DND-41 (cell line): ENCODE measurements around the gene FCAMR.

Experiments used
- CTCF ChIP-seq: IDR thresholded peaks from 2 replicates; pipeline ENCODE4 v1.5.1; 2012; ENCODE audit warnings: borderline replicate concordance, low read length, moderate library complexity, mild to moderate bottlenecking; ENCODE audit not compliant: poor library complexity, severe bottlenecking; ENCODE audit errors: extremely low read depth
- EZH2 ChIP-seq: IDR thresholded peaks from 3 replicates; pipeline ENCODE4 v1.6.1; 2012; ENCODE audit warnings: borderline replicate concordance, low read depth, mild to moderate bottlenecking, moderate library complexity, low read length, inconsistent platforms; ENCODE audit not compliant: severe bottlenecking

- TF ChIP-seq CTCF (no peak), EZH2 (no peak)
Observed at GRCh38 chr1:207003210-207003609, 33.0 kb upstream of the FCAMR start.
